K562 (cell line): ENCODE measurements around the gene TTLL10.

Experiments used
- CTCF ChIP-seq, 3 experiments: IDR thresholded peaks in 2 of 3; conservative IDR thresholded peaks in 1 of 3; 2 replicates each; pipeline ENCODE4 v1.5.1; 2011 to 2012; ENCODE audit warnings: low read length in 3 of 3, mild to moderate bottlenecking in 3 of 3, control low read depth in 2 of 3, improper control_type of control experiment in 1 of 3, inconsistent platforms in 1 of 3, low read depth in 1 of 3, mixed read lengths in 1 of 3, moderate library complexity in 1 of 3; ENCODE audit not compliant: insufficient read depth in 2 of 3
- FOXK1 ChIP-seq: sonication (generic); formaldehyde crosslinking; IDR thresholded peaks from 2 replicates; pipeline ENCODE4 v1.8.0; 2022; ENCODE audit warnings: missing genetic modification reagents, mild to moderate bottlenecking, borderline replicate concordance
- HEY1 ChIP-seq: fragments of 250-450 bp; sonication (Bioruptor Pico); IDR thresholded peaks from 2 replicates; pipeline ENCODE4 v1.5.0; 2020; ENCODE audit warnings: mild to moderate bottlenecking, moderate library complexity, borderline replicate concordance
- MTA3 ChIP-seq: fragments of 450-650 bp; formaldehyde crosslinking; IDR thresholded peaks from 2 replicates; pipeline ENCODE4 v1.6.1; 2017; ENCODE audit warnings: mild to moderate bottlenecking, borderline replicate concordance
- MYNN ChIP-seq, 2 experiments: sonication (generic); formaldehyde crosslinking in 1 of 2; IDR thresholded peaks; 2 replicates each; pipeline versions ENCODE4 v1.5.0 to v1.6.1; 2016 to 2020; ENCODE audit warnings: antibody characterized with exemption in 1 of 2, missing genetic modification reagents in 1 of 2
- NFIC ChIP-seq: fragments of 450-650 bp; IDR thresholded peaks from 2 replicates; pipeline ENCODE4 v1.6.1; 2017; ENCODE audit warnings: mild to moderate bottlenecking, inconsistent platforms
- PHF21A ChIP-seq: fragments of 450-650 bp; IDR thresholded peaks from 2 replicates; pipeline ENCODE4 v1.6.1; 2017; ENCODE audit warnings: low read depth, borderline replicate concordance
- PKNOX1 ChIP-seq: fragments of 450-650 bp; IDR thresholded peaks from 2 replicates; pipeline ENCODE4 v1.6.1; 2016
- RFX7 ChIP-seq: fragments of 250-450 bp; sonication (Bioruptor Pico); IDR thresholded peaks from 2 replicates; pipeline ENCODE4 v1.5.1; 2021; ENCODE audit warnings: mild to moderate bottlenecking
- SMAD3 ChIP-seq: fragments of 450-650 bp; formaldehyde crosslinking; conservative IDR thresholded peaks from 2 replicates; pipeline ENCODE4 v1.4.0; 2020; ENCODE audit warnings: mild to moderate bottlenecking
- SMARCB1 ChIP-seq: IDR thresholded peaks from 2 replicates; pipeline ENCODE4 v1.6.1; 2011; ENCODE audit warnings: improper control_type of control experiment, low read depth; ENCODE audit not compliant: insufficient read length
- YY1 ChIP-seq, 3 experiments: IDR thresholded peaks; 2 replicates each; pipeline ENCODE4 v1.6.1; 2011; ENCODE audit warnings: low read length in 2 of 3, mild to moderate bottlenecking in 2 of 3, moderate library complexity in 2 of 3, borderline replicate concordance in 1 of 3, control low read depth in 1 of 3, low read depth in 1 of 3; ENCODE audit not compliant: insufficient read depth in 3 of 3, insufficient replicate concordance in 2 of 3, control insufficient read depth in 1 of 3, insufficient read length in 1 of 3; ENCODE audit errors: extremely low read depth in 1 of 3

- TF ChIP-seq HEY1 (CRISPR knock-in tag) (no peak), SMARCB1 (no peak), FOXK1 (CRISPR knock-in tag) (no peak), SMAD3 (CRISPR knock-in tag) (no peak), MYNN (IDR thresholded peaks at IDR 0.05) (no peak), MYNN (CRISPR knock-in tag; IDR thresholded peaks at IDR 0.05) (no peak), MTA3 (no peak), CTCF (IDR thresholded peaks at IDR 0.05 in 2 of 3, conservative IDR thresholded peaks at IDR 0.05 in 1 of 3; ENCODE audit: insufficient read depth in 2 of 3, low read depth in 1 of 3, low read length in 3 of 3) (no peak), YY1 (IDR thresholded peaks at IDR 0.05; ENCODE audit: borderline replicate concordance in 1 of 3, control insufficient read depth in 1 of 3, extremely low read depth in 1 of 3, insufficient read depth in 3 of 3, insufficient read length in 1 of 3, insufficient replicate concordance in 2 of 3, low read depth in 1 of 3, low read length in 2 of 3) (no peak), RFX7 (CRISPR knock-in tag) (no peak), PHF21A (no peak), NFIC (no peak), PKNOX1 (no peak)
These were observed 5.7 kb upstream of the TTLL10 start for GRCh38 chr1:1167841-1168450.
